HepG2 (cell line): ENCODE measurements around the gene NDUFS6. TPM values are rescaled to one million over a fixed set of nuclear protein-coding genes. Genes with fewer than 3 reads are reported as not detected.
"Not testable (repeated sequence)": the region's sequence is repeated elsewhere in the genome, so short reads cannot be mapped to it uniquely, and the experiment has no call there.

Source experiments
- ATAC-seq: fragments of 200-7000 bp; cut with Tn5 transposase; 3 replicates; pipeline ENCODE4 v1.9.1; 2020; ENCODE audit warnings: mild to moderate bottlenecking, moderate library complexity
- BruUV-seq: library from RNA; stranded (reverse); fragments of 400-500 nt; replicated peaks from 2 replicates; lab custom pipeline; 2021; lab: Mats Ljungman, UMichigan
- CTCF ChIA-PET: fragments of 300-600 bp; formaldehyde crosslinking; extraction: SDS; loops from one replicate; lab custom pipeline; 2021; ENCODE audit warnings: low total read pairs, inconsistent platforms, low intra/inter-chr PET ratio; lab: Yijun Ruan, JAX
- POLR2A ChIA-PET: fragments of 350-600 bp; sonication (Branson Sonifier 250); formaldehyde crosslinking; loops from one replicate; lab custom pipeline; 2020; ENCODE audit warnings: antibody characterized with exemption, inconsistent platforms; lab: Yijun Ruan, JAX
- DNase-seq: peaks from one replicate; pipeline ENCODE4 v3.0.0-alpha.2; 2015; ENCODE audit warnings: low spot score
- FAIRE-seq: peaks from 3 replicates; lab custom pipeline; 2011; peaks lifted over from hg19 to GRCh38; lab: Jason Lieb, UNC
- H2AFZ ChIP-seq: one replicate; pipeline ENCODE4 v1.6.1; 2011; ENCODE audit warnings: low read length, inconsistent platforms
- H3K27ac ChIP-seq: fragments of 300-600 bp; 3 replicates; pipeline ENCODE4 v1.8.0; 2011; ENCODE audit warnings: mixed run types, mild to moderate bottlenecking, mixed read lengths, low read length, inconsistent platforms; ENCODE audit not compliant: insufficient read depth; ENCODE audit errors: extremely low read length
- H3K27me3 ChIP-seq, 2 experiments: fragments of 200-600 bp in 1 of 2; 2 replicates in 1 of 2; 3 replicates in 1 of 2; pipeline versions ENCODE4 v1.6.0 to v1.8.0; 2011; ENCODE audit warnings: low read length in 2 of 2, mild to moderate bottlenecking in 2 of 2, moderate library complexity in 2 of 2, inconsistent platforms in 1 of 2; ENCODE audit not compliant: insufficient read depth in 2 of 2, control insufficient read depth in 1 of 2
- H3K36me3 ChIP-seq, 2 experiments: fragments of 200-600 bp in 1 of 2; replicated peaks in 1 of 2; 2 replicates in 1 of 2; 3 replicates in 1 of 2; pipeline versions ENCODE4 v1.5.1 to v1.8.0; 2011; ENCODE audit warnings: low read length in 2 of 2, inconsistent platforms in 1 of 2; ENCODE audit not compliant: insufficient read depth in 2 of 2, control insufficient read depth in 1 of 2
- H3K4me1 ChIP-seq: 2 replicates; pipeline ENCODE4 v1.5.1; 2012; ENCODE audit warnings: low read length, inconsistent platforms; ENCODE audit not compliant: insufficient read depth
- H3K4me2 ChIP-seq: 2 replicates; pipeline ENCODE4 v1.6.0; 2011; ENCODE audit warnings: low read depth, low read length, inconsistent platforms
- H3K4me3 ChIP-seq, 3 experiments: fragments of 200-600 bp in 1 of 3; sonication (generic), shearing (Covaris generic) in 1 of 3; replicated peaks in 1 of 3; 2 replicates each; pipeline ENCODE4 v1.5.1; 2011 to 2016; ENCODE audit warnings: low read length in 3 of 3, inconsistent platforms in 2 of 3, low read depth in 2 of 3, mild to moderate bottlenecking in 2 of 3, control low read depth in 1 of 3, mixed read lengths in 1 of 3; ENCODE audit not compliant: insufficient read depth in 1 of 3
- H3K79me2 ChIP-seq: one replicate; pipeline ENCODE4 v1.6.1; 2011; ENCODE audit warnings: low read length, inconsistent platforms; ENCODE audit not compliant: insufficient read depth
- H3K9ac ChIP-seq: 2 replicates; pipeline ENCODE4 v1.6.0; 2011; ENCODE audit warnings: mild to moderate bottlenecking, low read depth, low read length, inconsistent platforms; ENCODE audit not compliant: insufficient read depth
- H3K9me3 ChIP-seq: 2 replicates; pipeline ENCODE4 v1.5.1; 2012; ENCODE audit warnings: mild to moderate bottlenecking, low read length
- H4K20me1 ChIP-seq: 2 replicates; pipeline ENCODE4 v1.6.0; 2011; ENCODE audit warnings: inconsistent platforms, mild to moderate bottlenecking, low read length, moderate library complexity; ENCODE audit not compliant: insufficient read depth
- ELF4 ChIP-seq: sonication (generic); formaldehyde crosslinking; IDR thresholded peaks from 2 replicates; pipeline ENCODE4 v1.5.0; 2020; ENCODE audit warnings: missing genetic modification reagents, mild to moderate bottlenecking, moderate library complexity, borderline replicate concordance
- ETV5 ChIP-seq: IDR thresholded peaks from 2 replicates; pipeline ENCODE4 v1.6.1; 2018; ENCODE audit warnings: missing biosample characterization, missing genetic modification reagents, inconsistent platforms, borderline replicate concordance
- FOXK1 ChIP-seq: sonication (generic); formaldehyde crosslinking; IDR thresholded peaks from 2 replicates; pipeline ENCODE4 v1.4.0; 2020; ENCODE audit warnings: low read depth, missing genetic modification reagents, borderline replicate concordance
- FOXP1 ChIP-seq, 2 experiments: fragments of 450-650 bp in 1 of 2; IDR thresholded peaks; 2 replicates each; pipeline ENCODE4 v1.6.1; 2017 to 2018; ENCODE audit warnings: antibody characterized with exemption in 1 of 2
- GTF3A ChIP-seq: sonication (generic); formaldehyde crosslinking; conservative IDR thresholded peaks from 2 replicates; pipeline ENCODE4 v1.4.0; 2020; ENCODE audit warnings: mild to moderate bottlenecking, missing genetic modification reagents
- NCOR1 ChIP-seq: fragments of 200-600 bp; sonication (generic); IDR thresholded peaks from 2 replicates; pipeline ENCODE4 v1.7.0; 2017; ENCODE audit warnings: antibody characterized with exemption, low read length, borderline replicate concordance
- NR2F1 ChIP-seq, 2 experiments: fragments of 450-650 bp in 1 of 2; formaldehyde crosslinking in 1 of 2; IDR thresholded peaks; 2 replicates each; pipeline versions ENCODE4 v1.5.0 to v1.6.1; 2016 to 2020; ENCODE audit warnings: mild to moderate bottlenecking in 1 of 2, missing compliant biosample characterization in 1 of 2, missing genetic modification reagents in 1 of 2, moderate library complexity in 1 of 2
- YEATS4 ChIP-seq: sonication (generic); formaldehyde crosslinking; IDR thresholded peaks from 2 replicates; pipeline ENCODE4 v1.4.0; 2020; ENCODE audit warnings: missing genetic modification reagents, borderline replicate concordance
- ZNF160 ChIP-seq: sonication (generic); formaldehyde crosslinking; IDR thresholded peaks from 2 replicates; pipeline ENCODE4 v1.8.0; 2022; ENCODE audit warnings: mild to moderate bottlenecking, inconsistent platforms, missing genetic modification reagents
- ZNF639 ChIP-seq: conservative IDR thresholded peaks from 2 replicates; pipeline ENCODE4 v1.6.1; 2018; ENCODE audit warnings: missing genetic modification reagents
- WGBS: methylation state at CpG from one replicate; pipeline ENCODE4 v1.1.6; 2017; ENCODE audit warnings: low lambda C conversion rate; 5-methylcytosine and 5-hydroxymethylcytosine counted together
- in situ Hi-C: cut with HindIII; loops from 2 replicates; pipeline ENCODE4 v1.10.0; 2017; ENCODE audit warnings: low pct_unique_long_range_greater_than_20kb; ENCODE audit not compliant: extremely low pct_ligation_motif_present
- intact Hi-C: fragments of 100-400 bp; cut with micrococcal nuclease; formaldehyde crosslinking; loops from one replicate; pipeline ENCODE4 v1.10.0; 2022; ENCODE audit not compliant: unreplicated experiment
- polyA plus RNA-seq, 8 experiments: library from polyadenylated mRNA; depleted of rRNA in 3 of 8; stranded (reverse) in 7 of 8; unstranded in 1 of 8; fragments of >200 nt; fragmentation: Illumina TruSeq in 4 of 8; extraction: Trizol in 4 of 8; gene quantifications; 2 replicates each; pipeline versions ENCODE4 v1.2.1 to v1.2.3, GENCODE V29; 2011 to 2016; ENCODE audit warnings: low read depth in 4 of 8, missing spikeins in 1 of 8, mixed read lengths in 1 of 8; ENCODE audit not compliant: insufficient read depth in 1 of 8
- total RNA-seq, 5 experiments: library from RNA; depleted of rRNA; stranded (reverse); fragments of >200 nt; fragmentation: Illumina TruSeq; extraction: Trizol; gene quantifications; 2 replicates each; pipeline ENCODE4 v1.2.3, GENCODE V29; 2016; ENCODE audit warnings: low read depth in 1 of 5
- TF ChIP-seq, protein P1 (sequence below): sonication (generic); formaldehyde crosslinking; conservative IDR thresholded peaks from 2 replicates; pipeline ENCODE4 v1.4.0; 2020; ENCODE audit warnings: missing genetic modification reagents

Gene NDUFS6
- total and polyA plus RNA-seq, 2 of the 13 experiments (the other 11 are each of a cell fraction or from before 2014, with no cell fraction given), result 23.7 to 50.4 TPM

- TF ChIP-seq GTF3A (CRISPR knock-in tag), result no peak
Measured at GRCh38 chr5:1797855-1798254, 3.4 kb upstream of the NDUFS6 start (continued).

GRCh38 chr5:1798589-1798988, 2.6 kb upstream of the NDUFS6 start:
- CTCF ChIA-PET, BruUV-seq, in situ Hi-C loops, FAIRE-seq, H3K27me3 ChIP-seq, H2AFZ ChIP-seq, H4K20me1 ChIP-seq, H3K9me3 ChIP-seq, intact Hi-C loops, ATAC-seq, DNase-seq: not testable (repeated sequence)
- WGBS, result 92% methylated on average over 16 of the region's 16 CpGs
- Histone ChIP-seq H3K79me2 (peaks cover 42% of the 10 kb centered on the region), H3K4me3 (peak overlapping the region; percentile 68 to 99 (median 97)), H3K36me3 (peaks cover 3 to 26% of the 10 kb centered on the region in 2 experiments; a peak in 4 of 5 replicates), H3K4me2 (peak overlapping the region; percentile 94), H3K9ac (peak overlapping the region; percentile 89), H3K27ac (peak overlapping the region; percentile 83), H3K4me1 (peaks cover 44% of the 10 kb centered on the region)
- POLR2A ChIA-PET, result interaction anchor here (0.7 to 1.0 kb wide), 3 partner anchors 10 to 69 kb away, joined by 3 to 6 read pairs (median 3); no protein-coding TSS in a partner anchor

DNA sequence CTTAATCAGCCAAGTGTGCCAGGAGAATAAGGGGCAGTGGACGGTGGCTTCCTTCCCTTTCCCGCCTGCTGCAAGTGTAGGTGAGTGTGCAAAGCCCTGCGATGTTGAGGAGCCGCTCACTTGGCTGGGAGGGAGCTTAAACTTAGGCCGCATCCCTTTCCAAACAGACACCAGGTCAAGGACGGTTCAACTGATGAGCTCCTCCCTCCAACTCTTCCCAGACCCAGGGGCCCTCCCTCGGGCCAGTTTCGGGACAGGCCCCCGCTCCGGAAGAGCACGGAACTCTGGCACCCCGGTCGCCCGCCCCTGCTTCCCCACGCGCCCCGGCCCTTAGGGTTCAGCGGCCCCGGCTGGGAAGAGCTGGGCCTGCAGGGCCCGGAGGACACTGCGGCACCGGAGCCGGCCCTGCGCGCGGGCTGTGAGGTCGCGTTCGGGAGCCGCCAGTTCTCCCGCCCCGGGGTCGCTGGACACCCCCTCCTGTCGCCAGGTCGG, 2.1 kb upstream of the NDUFS6 start:
- ChIA-PET POLR2A (interaction anchor here (0.7 to 1.0 kb wide), 3 partner anchors 9 to 70 kb away, joined by 3 to 6 read pairs (median 3); no protein-coding TSS in a partner anchor), CTCF (no interaction called here)
- ATAC-seq (peak; percentile 47), FAIRE-seq (no peak), DNase-seq (peak; percentile 77)
- Histone ChIP-seq H3K9ac (peak overlapping the region; percentile 89), H3K27me3 (no peaks in the 10 kb centered on the region; a peak in 1 of 5 replicates), H4K20me1 (no peaks in the 10 kb centered on the region; the same call in 1 of the 2 replicates), H2AFZ (no peak overlapping the region), H3K4me1 (peaks cover 44% of the 10 kb centered on the region), H3K27ac (peak overlapping the region; percentile 83), H3K36me3 (peaks cover 3 to 32% of the 10 kb centered on the region in 2 experiments; a peak in 4 of 5 replicates), H3K9me3 (no peaks in the 10 kb centered on the region), H3K4me3 (peak overlapping the region; percentile 68 to 99 (median 97)), H3K79me2 (peaks cover 48% of the 10 kb centered on the region), H3K4me2 (peak overlapping the region; percentile 94)
- 0% methylated on average over 6 of the region's 35 CpGs for WGBS
- BruUV-seq, result no TSS peak
- in situ Hi-C loops (no loop called here), intact Hi-C loops (no loop called here)
- no peak for TF ChIP-seq ZNF639
- 0 out of 2 replicates have a peak, but pooled peaks have one; percentile 8 for TF ChIP-seq YEATS4 (CRISPR knock-in tag)
- TF ChIP-seq NCOR1, result no peak
- TF ChIP-seq FOXK1 (CRISPR knock-in tag), result no peak
- no peak for TF ChIP-seq ZNF160 (CRISPR knock-in tag)
- TF ChIP-seq NR2F1 (CRISPR knock-in tag; IDR thresholded peaks at IDR 0.05), result 0 out of 4 replicates have a peak, but pooled peaks of 1 of the 2 experiments have one; percentile 42
- no peak for TF ChIP-seq ELF4 (CRISPR knock-in tag)
- TF ChIP-seq, protein P1, sequence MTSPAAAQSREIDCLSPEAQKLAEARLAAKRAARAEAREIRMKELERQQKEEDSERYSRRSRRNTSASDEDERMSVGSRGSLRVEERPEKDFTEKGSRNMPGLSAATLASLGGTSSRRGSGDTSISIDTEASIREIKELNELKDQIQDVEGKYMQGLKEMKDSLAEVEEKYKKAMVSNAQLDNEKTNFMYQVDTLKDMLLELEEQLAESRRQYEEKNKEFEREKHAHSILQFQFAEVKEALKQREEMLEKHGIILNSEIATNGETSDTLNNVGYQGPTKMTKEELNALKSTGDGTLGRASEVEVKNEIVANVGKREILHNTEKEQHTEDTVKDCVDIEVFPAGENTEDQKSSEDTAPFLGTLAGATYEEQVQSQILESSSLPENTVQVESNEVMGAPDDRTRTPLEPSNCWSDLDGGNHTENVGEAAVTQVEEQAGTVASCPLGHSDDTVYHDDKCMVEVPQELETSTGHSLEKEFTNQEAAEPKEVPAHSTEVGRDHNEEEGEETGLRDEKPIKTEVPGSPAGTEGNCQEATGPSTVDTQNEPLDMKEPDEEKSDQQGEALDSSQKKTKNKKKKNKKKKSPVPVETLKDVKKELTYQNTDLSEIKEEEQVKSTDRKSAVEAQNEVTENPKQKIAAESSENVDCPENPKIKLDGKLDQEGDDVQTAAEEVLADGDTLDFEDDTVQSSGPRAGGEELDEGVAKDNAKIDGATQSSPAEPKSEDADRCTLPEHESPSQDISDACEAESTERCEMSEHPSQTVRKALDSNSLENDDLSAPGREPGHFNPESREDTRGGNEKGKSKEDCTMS (CRISPR knock-in tag), result no peak
- TF ChIP-seq ETV5, result no peak; the same call in 1 of the 2 replicates
- TF ChIP-seq FOXP1 (IDR thresholded peaks at IDR 0.05), result no peak
- TF ChIP-seq FOXP1 (CRISPR knock-in tag; IDR thresholded peaks at IDR 0.05), result no peak
